ENCODE results near the gene PHF20.
"Not testable (repeated sequence)": the region's sequence is repeated elsewhere in the genome, so short reads cannot be mapped to it uniquely, and the experiment has no call there.

The PHF20 gene

GRCh38 chr20:35950093-35950492 lies 178.3 kb downstream of the PHF20 start:
- no peak overlapping the region for H3K27ac ChIP-seq
- TF ChIP-seq ZFX (IDR thresholded peaks at IDR 0.05) (no peak), CTCF (conservative IDR thresholded peaks at IDR 0.05) (no peak)

- peak overlapping the region; percentile 97 for H3K27ac ChIP-seq
Observed at GRCh38 chr20:35952080-35952479, 180.3 kb downstream of the PHF20 start.

- TF ChIP-seq ZFX (IDR thresholded peaks at IDR 0.05) (no peak), CTCF (conservative IDR thresholded peaks at IDR 0.05) (no peak)
- H3K27ac ChIP-seq: peak overlapping the region; percentile 97
Observed at GRCh38 chr20:35952480-35953386, 180.9 kb downstream of the PHF20 start.

GRCh38 chr20:35953387-35954199 lies 181.8 kb downstream of the PHF20 start:
- H3K27ac ChIP-seq: peak overlapping the region; percentile 97
- TF ChIP-seq CTCF (conservative IDR thresholded peaks at IDR 0.05) (no peak), ZFX (IDR thresholded peaks at IDR 0.05) (peak; percentile 94)

GRCh38 chr20:35954200-35954906 lies 182.5 kb downstream of the PHF20 start, which contains the start of gene SCAND1:
TSS of gene SCAND1 (minus strand) at chr20:35954502. CDS start at chr20:35954284, 218 bp downstream.
- TF ChIP-seq CTCF (conservative IDR thresholded peaks at IDR 0.05) (peak; percentile 100), ZFX (IDR thresholded peaks at IDR 0.05) (peak; percentile 64)
- H3K27ac ChIP-seq: peak within 1 kb of the TSS; percentile 97

GRCh38 chr20:35954907-35955251 lies 183.1 kb downstream of the PHF20 start:
- TF ChIP-seq ZFX (IDR thresholded peaks at IDR 0.05) (peak; percentile 11; the same call in 1 of the 2 replicates), CTCF (conservative IDR thresholded peaks at IDR 0.05) (no peak)
- peak overlapping the region; percentile 97 for H3K27ac ChIP-seq

GRCh38 chr20:35956616-35957015 lies 184.8 kb downstream of the PHF20 start:
- no peak overlapping the region for H3K27ac ChIP-seq
- TF ChIP-seq CTCF (conservative IDR thresholded peaks at IDR 0.05) (no peak), ZFX (IDR thresholded peaks at IDR 0.05) (no peak)

GRCh38 chr20:35959291-35959690 lies 187.5 kb downstream of the PHF20 start:
- H3K27ac ChIP-seq: not testable (repeated sequence)

Data from C4-2B (cell line).